Heart right ventricle (tissue), 16 donors: ENCODE data around the gene SS18L1. TPM values are rescaled to one million over a fixed set of nuclear protein-coding genes. Genes with fewer than 3 reads are reported as not detected.
A peak's percentile ranks its signal among the peaks of the same experiment; 100 is the strongest.

Experiments
- ATAC-seq, 8 donors: fragments of 200-7000 bp; cut with Tn5 transposase; one replicate each; pipeline ENCODE4 v1.9.1; 2020; ENCODE audit warnings: mild to moderate bottlenecking in 8 of 8, moderate library complexity in 8 of 8, moderate number of reproducible peaks in 1 of 8
- DNase-seq, 2 donors: peaks; one replicate each; pipeline ENCODE4 v3.0.0-alpha.2; 2020
- H3K27ac ChIP-seq, 10 donors: fragments of 200-600 bp; sonication (generic) in 2 of 10; one replicate each; pipeline versions ENCODE4 v1.5.0 to v1.8.0; 2020 to 2022; ENCODE audit warnings: mild to moderate bottlenecking in 3 of 10
- H3K27me3 ChIP-seq, 7 donors: fragments of 200-600 bp; one replicate each; pipeline ENCODE4 v1.8.0; 2021 to 2022; ENCODE audit warnings: mild to moderate bottlenecking in 2 of 7
- H3K36me3 ChIP-seq, 9 donors: fragments of 200-600 bp; sonication (generic) in 1 of 9; one replicate each; pipeline versions ENCODE4 v1.5.0 to v1.8.0; 2020 to 2022; ENCODE audit warnings: mild to moderate bottlenecking in 2 of 9
- H3K4me1 ChIP-seq, 9 donors: fragments of 200-600 bp; sonication (generic) in 1 of 9; one replicate each; pipeline versions ENCODE4 v1.5.0 to v1.8.0; 2020 to 2022; ENCODE audit warnings: mild to moderate bottlenecking in 4 of 9
- H3K4me3 ChIP-seq, 10 donors: fragments of 200-600 bp; sonication (generic) in 2 of 10; one replicate each; pipeline versions ENCODE4 v1.5.0 to v1.8.0; 2020 to 2022; ENCODE audit warnings: mild to moderate bottlenecking in 7 of 10, moderate library complexity in 2 of 10
- H3K9me3 ChIP-seq, 11 donors: fragments of 200-600 bp in 10 of 11; sonication (generic) in 2 of 11; one replicate each; pipeline versions ENCODE4 v1.5.0 to v1.8.0; 2013 to 2022; ENCODE audit warnings: mild to moderate bottlenecking in 2 of 11, control low read depth in 1 of 11, moderate library complexity in 1 of 11
- WGBS, 2 donors: extraction: QIAGEN DNeasy Blood & Tissue Kit; methylation state at CpG; one replicate each; pipeline ENCODE4 v1.1.7; 2013; ENCODE audit warnings: inconsistent platforms in 1 of 2; 5-methylcytosine and 5-hydroxymethylcytosine counted together
- intact Hi-C, 10 donors: fragments of 100-400 bp; cut with DNase I; formaldehyde crosslinking; loops; one replicate each; pipeline versions ENCODE4 v1.11.1 to v1.14.2; 2022
- long read RNA-seq, 3 donors: library from polyadenylated mRNA; unstranded; transcript quantifications; one replicate each; pipeline ENCODE4 v2.0.0, GENCODE V29; 2020 to 2021
- polyA plus RNA-seq, 2 donors: library from polyadenylated mRNA; stranded (reverse); fragments of 200-250 nt; gene quantifications; one replicate each; pipeline ENCODE4 v1.2.3, GENCODE V29; 2013
- total RNA-seq, 10 donors: library from RNA; stranded (reverse); fragmentation: NEBNext Ultra II Directional in 3 of 10; extraction: Animal tissue kit (Norgen Biotek cat#: 25700) in 3 of 10; gene quantifications; one replicate each; pipeline versions ENCODE4 v1.2.1 to v1.2.4, GENCODE V29; 2021 to 2023
- TF ChIP-seq, protein P1 (sequence below), 9 donors: fragments of 200-600 bp; sonication (generic) in 2 of 9; IDR thresholded peaks; one replicate each; pipeline versions ENCODE4 v1.5.0 to v1.8.0; 2021 to 2022; ENCODE audit warnings: antibody characterized with exemption in 9 of 9, mild to moderate bottlenecking in 5 of 9, moderate library complexity in 1 of 9
- donor health status: Arrhythmogenic right ventricular cardiomyopathy.
- donor health status: ischemic (EF 13 %, LVEDD 7.1; RV severe dilation, severe dysfunction).
- donor health status: healthy with polysubstance abuse.
- donor health status: DM: no; HTN: yes; CAD: no.
- donor health status: DM: no; HTN: no; CAD: no.
- donor health status: ischemic (EF 25% LVEDD 6.9; RV normal size, moderate dysfunction).
- donor health status: ischemic (EF 25% LVEDD 5.7; RV mildly dilated, moderate dysfunction).
- donor health status: healthy.
- donor health status: DM: yes; HTN: yes; CAD: no.
- donor health status: Ischemic cardiomyopathy.
- donor health status: ischemic (EF 35%, LVEDD 5.7; RV mildly dilated, moderate dysfunction).
- donor health status: nonischemic (EF 11% LVEDD 7.7; RV severe dilation, severe dysfunction).
- donor health status: DM: yes; HTN: yes; CAD: no.
- donor health status: PGD.
- donor health status: ischemic (EF 29% LVEDD 5.4; RV normal size, mild dysfunction).
- donor health status: nonischemic (EF 23%, LVEDD 6.1; RV moderate dilation, normal function).

The SS18L1 gene, protein sequence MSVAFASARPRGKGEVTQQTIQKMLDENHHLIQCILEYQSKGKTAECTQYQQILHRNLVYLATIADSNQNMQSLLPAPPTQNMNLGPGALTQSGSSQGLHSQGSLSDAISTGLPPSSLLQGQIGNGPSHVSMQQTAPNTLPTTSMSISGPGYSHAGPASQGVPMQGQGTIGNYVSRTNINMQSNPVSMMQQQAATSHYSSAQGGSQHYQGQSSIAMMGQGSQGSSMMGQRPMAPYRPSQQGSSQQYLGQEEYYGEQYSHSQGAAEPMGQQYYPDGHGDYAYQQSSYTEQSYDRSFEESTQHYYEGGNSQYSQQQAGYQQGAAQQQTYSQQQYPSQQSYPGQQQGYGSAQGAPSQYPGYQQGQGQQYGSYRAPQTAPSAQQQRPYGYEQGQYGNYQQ
- total RNA-seq (10 to 100 TPM in 2 of 10 donors, 1 to 10 TPM in 8; 6.6 to 11.7 (median 7.4) TPM), polyA plus RNA-seq (10 to 100 TPM in 1 of 2 donors, 1 to 10 TPM in 1; 5.2 to 22.3 TPM)
- long read RNA-seq, donor 1, partial matches to known transcripts, result 0 of 4 reads
- long read RNA-seq, donor 1, other reads (novel, unspliced or antisense), result 4 of 4 reads
- long read RNA-seq, donor 2, partial matches to known transcripts, result 1 of 5 reads
- long read RNA-seq, donor 2, other reads (novel, unspliced or antisense), result 4 of 5 reads
- long read RNA-seq, donor 3, partial matches to known transcripts, result 1 of 8 reads
- long read RNA-seq, donor 3, other reads (novel, unspliced or antisense), result 6 of 8 reads

GRCh38 chr20:62143081-62143956 lies at the start of gene SS18L1, which contains the start of gene PSMA7:
Gene SS18L1, plus strand, starts transcription at chr20:62143769. Its CDS starts 52 bp downstream, at chr20:62143821.
Gene PSMA7, minus strand, starts transcription at chr20:62143394. Its CDS starts 91 bp downstream, at chr20:62143303.
- DNase-seq, result peak; percentile 88 to 90
- peak; percentile 88 to 95 (median 92) for ATAC-seq
- peaks cover 5 to 32% (median 21%) of the 10 kb centered on the region in 9 donors for H3K36me3 ChIP-seq
- no peaks in the 10 kb centered on the region for H3K27me3 ChIP-seq
- H3K4me3 ChIP-seq, result peak within 1 kb of the TSS; percentile 67 to 96 (median 86)
- H3K27ac ChIP-seq, result peak within 1 kb of the TSS; percentile 86 to 100 (median 96)
- intact Hi-C loops, result loop anchor here in 7 of 10 donors (2.0 to 5.0 kb wide), 8 partner anchors 21 to 654 kb away; partner anchors contain the start of genes TAF4 (in 3 of the 7), MTG2 (in 2 of the 7), LSM14B (in 1 of the 7) and MRGBP (in 1 of the 7)
- no peaks in the 10 kb centered on the region for H3K9me3 ChIP-seq
- TF ChIP-seq, protein P1, sequence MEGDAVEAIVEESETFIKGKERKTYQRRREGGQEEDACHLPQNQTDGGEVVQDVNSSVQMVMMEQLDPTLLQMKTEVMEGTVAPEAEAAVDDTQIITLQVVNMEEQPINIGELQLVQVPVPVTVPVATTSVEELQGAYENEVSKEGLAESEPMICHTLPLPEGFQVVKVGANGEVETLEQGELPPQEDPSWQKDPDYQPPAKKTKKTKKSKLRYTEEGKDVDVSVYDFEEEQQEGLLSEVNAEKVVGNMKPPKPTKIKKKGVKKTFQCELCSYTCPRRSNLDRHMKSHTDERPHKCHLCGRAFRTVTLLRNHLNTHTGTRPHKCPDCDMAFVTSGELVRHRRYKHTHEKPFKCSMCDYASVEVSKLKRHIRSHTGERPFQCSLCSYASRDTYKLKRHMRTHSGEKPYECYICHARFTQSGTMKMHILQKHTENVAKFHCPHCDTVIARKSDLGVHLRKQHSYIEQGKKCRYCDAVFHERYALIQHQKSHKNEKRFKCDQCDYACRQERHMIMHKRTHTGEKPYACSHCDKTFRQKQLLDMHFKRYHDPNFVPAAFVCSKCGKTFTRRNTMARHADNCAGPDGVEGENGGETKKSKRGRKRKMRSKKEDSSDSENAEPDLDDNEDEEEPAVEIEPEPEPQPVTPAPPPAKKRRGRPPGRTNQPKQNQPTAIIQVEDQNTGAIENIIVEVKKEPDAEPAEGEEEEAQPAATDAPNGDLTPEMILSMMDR (IDR thresholded peaks at IDR 0.05), result no peak
- peaks cover 8 to 46% (median 38%) of the 10 kb centered on the region in 9 donors for H3K4me1 ChIP-seq
- 0% methylated on average over 64 to 143 of the region's 148 CpGs for WGBS, 2 donors

DNA sequence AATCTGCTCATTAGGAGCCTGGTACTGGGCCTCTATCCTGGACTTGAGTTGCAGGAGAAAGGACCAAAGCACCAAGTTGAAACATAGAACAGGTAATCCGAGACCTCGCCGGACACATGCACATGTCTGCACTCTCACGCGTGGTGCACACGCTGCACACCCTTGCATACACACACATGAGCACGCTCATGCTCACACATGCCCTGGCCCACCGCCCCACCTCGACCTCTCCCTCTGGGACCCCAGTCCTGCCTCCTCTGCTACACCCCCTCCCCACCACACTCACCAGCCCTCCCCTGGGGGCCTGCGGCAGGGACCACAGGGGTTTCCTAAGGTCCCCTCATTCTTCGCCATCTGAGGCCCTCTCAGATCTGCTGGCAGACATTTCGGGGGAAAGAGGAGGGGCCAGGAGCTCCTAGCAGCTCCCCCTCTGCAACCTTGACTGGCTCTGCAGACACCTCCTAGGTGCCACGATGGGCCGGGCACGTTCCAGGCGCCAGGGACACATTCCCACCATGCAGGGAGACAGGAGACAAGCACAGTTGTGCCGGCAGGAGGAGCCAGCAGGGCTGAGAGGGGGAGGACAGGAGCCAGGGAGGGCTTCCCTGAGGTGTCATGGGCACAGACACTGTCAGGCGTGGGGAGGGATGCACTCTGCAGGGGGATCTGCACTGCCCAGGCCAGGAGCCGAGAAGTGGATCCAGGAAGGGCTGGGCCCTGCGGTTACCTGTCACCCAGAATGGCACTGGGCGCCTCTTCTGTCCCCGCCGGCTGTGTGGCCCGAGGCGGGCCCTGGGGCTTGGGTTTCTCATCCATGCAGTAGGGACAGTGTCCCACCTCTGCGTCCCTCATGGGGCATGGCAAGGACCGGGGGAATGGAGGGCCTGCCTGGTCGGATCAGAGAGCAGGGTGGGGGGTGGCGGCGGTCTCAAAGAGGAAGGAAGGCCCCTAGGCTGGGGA lies 46.9 kb upstream of the SS18L1 start:
- no peak overlapping the region for H3K4me3 ChIP-seq
- no peak overlapping the region for H3K27ac ChIP-seq
- TF ChIP-seq, protein P1 (IDR thresholded peaks at IDR 0.05), result no peak
- H3K36me3 ChIP-seq, result no peaks in the 10 kb centered on the region
- peaks cover 0 to 7% (median 0%) of the 10 kb centered on the region in 7 donors for H3K27me3 ChIP-seq
- no peaks in the 10 kb centered on the region for H3K4me1 ChIP-seq
- ATAC-seq (no peak), DNase-seq (no peak)
- intact Hi-C loops, result no loop called here
- H3K9me3 ChIP-seq, result peaks cover 0 to 20% (median 2%) of the 10 kb centered on the region in 11 donors
- 83 to 87% methylated on average over 29 to 30 of the region's 30 CpGs for WGBS, 2 donors

DNA sequence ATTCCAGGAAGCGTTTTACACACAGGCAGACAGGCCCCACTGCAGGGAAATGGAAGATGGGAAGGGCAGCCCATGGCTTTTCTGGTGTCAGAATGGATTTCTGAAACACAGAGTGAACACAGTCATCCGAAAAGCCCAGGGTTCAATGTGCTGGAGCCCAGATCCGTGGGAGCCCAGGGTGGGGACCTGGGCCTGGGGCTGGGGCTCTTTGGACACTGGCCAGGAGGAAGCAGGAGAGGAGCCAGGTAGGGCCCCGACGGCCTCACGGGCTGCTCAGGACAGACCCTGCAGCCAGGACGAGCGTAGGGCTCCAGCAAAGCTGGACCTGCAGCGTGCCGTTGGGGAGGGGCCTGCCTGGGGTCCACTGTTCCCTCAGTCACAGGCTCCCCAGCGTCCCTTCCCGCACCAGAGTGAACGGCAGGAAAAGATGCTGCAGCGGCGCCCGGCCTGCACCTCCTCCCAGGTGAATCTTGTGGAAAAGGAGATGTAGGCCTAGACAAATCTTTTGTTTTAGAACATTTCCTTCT lies 45.6 kb upstream of the SS18L1 start:
- DNase-seq, result no peak
- TF ChIP-seq, protein P1 (IDR thresholded peaks at IDR 0.05), result no peak
- peaks cover 0 to 29% (median 2%) of the 10 kb centered on the region in 11 donors for H3K9me3 ChIP-seq
- H3K4me3 ChIP-seq, result no peak overlapping the region
- intact Hi-C loops, result no loop called here
- WGBS, 2 donors, result 74 to 78% methylated on average over 16 of the region's 16 CpGs
- no peaks in the 10 kb centered on the region for H3K36me3 ChIP-seq
- no peaks in the 10 kb centered on the region for H3K4me1 ChIP-seq
- no peak for ATAC-seq
- H3K27ac ChIP-seq, result no peak overlapping the region
- peaks cover 0 to 8% (median 0%) of the 10 kb centered on the region in 7 donors for H3K27me3 ChIP-seq
